ENCODE results near the gene AFAP1. TPM values are rescaled to one million over a fixed set of nuclear protein-coding genes. Genes with fewer than 3 reads are reported as not detected.

The AFAP1 gene
- total RNA-seq, 1 donor from 2014 or later = 28.7 TPM

- peaks cover 8% of the 10 kb centered on the region for H3K4me1 ChIP-seq
- H3K27me3 ChIP-seq = no peaks in the 10 kb centered on the region
- ATAC-seq (no peak), DNase-seq (no peak)
- H3K36me3 ChIP-seq = no peaks in the 10 kb centered on the region
- no peak overlapping the region for H3K27ac ChIP-seq
- intact Hi-C loops (cut with DNase I) = no loop called here
- H3K9me3 ChIP-seq = no peaks in the 10 kb centered on the region
- H3K4me3 ChIP-seq = no peak overlapping the region
- no peak for TF ChIP-seq CTCF (IDR thresholded peaks at IDR 0.05)
Observed at GRCh38 chr4:7844594-7844991, 95.1 kb downstream of the AFAP1 start.

GRCh38 chr4:7843831-7844593, 95.6 kb downstream of the AFAP1 start:
- peak; percentile 86 for DNase-seq
- Histone ChIP-seq H3K4me3 (no peak overlapping the region), H3K27me3 (no peaks in the 10 kb centered on the region), H3K36me3 (no peaks in the 10 kb centered on the region), H3K9me3 (no peaks in the 10 kb centered on the region), H3K27ac (peak overlapping the region; percentile 59), H3K4me1 (peaks cover 8% of the 10 kb centered on the region)
- ATAC-seq = peak; percentile 91
- intact Hi-C loops (cut with DNase I) = no loop called here
- peak; percentile 72 for TF ChIP-seq CTCF (IDR thresholded peaks at IDR 0.05)

- Histone ChIP-seq H3K4me3 (no peak overlapping the region), H3K27me3 (no peaks in the 10 kb centered on the region), H3K4me1 (peaks cover 8% of the 10 kb centered on the region), H3K27ac (peak overlapping the region; percentile 59), H3K36me3 (peaks cover 9% of the 10 kb centered on the region), H3K9me3 (no peaks in the 10 kb centered on the region)
- TF ChIP-seq CTCF (IDR thresholded peaks at IDR 0.05) = no peak
- peak; percentile 36 for ATAC-seq
- intact Hi-C loops (cut with DNase I) = no loop called here
- DNase-seq = no peak
Observed at GRCh38 chr4:7842384-7843279, 97.0 kb downstream of the AFAP1 start.

GRCh38 chr4:7841894-7842293, 97.8 kb downstream of the AFAP1 start:
- Histone ChIP-seq H3K9me3 (no peaks in the 10 kb centered on the region), H3K27ac (no peak overlapping the region), H3K27me3 (no peaks in the 10 kb centered on the region), H3K4me3 (no peak overlapping the region), H3K36me3 (peaks cover 13% of the 10 kb centered on the region), H3K4me1 (peaks cover 8% of the 10 kb centered on the region)
- ATAC-seq (no peak), DNase-seq (no peak)
- TF ChIP-seq CTCF (IDR thresholded peaks at IDR 0.05) = no peak
- intact Hi-C loops (cut with DNase I) = no loop called here

GRCh38 chr4:7841071-7841470, 98.6 kb downstream of the AFAP1 start:
- DNase-seq (no peak), ATAC-seq (no peak)
- intact Hi-C loops (cut with DNase I) = no loop called here
- no peak overlapping the region for H3K27ac ChIP-seq
- H3K9me3 ChIP-seq = no peaks in the 10 kb centered on the region
- H3K36me3 ChIP-seq = peaks cover 13% of the 10 kb centered on the region
- no peak for TF ChIP-seq CTCF (IDR thresholded peaks at IDR 0.05)
- peaks cover 8% of the 10 kb centered on the region for H3K4me1 ChIP-seq
- no peak overlapping the region for H3K4me3 ChIP-seq
- no peaks in the 10 kb centered on the region for H3K27me3 ChIP-seq
